Endodermal cell (in vitro differentiated cells): Measurements from ENCODE around the gene FMO1. TPM values are rescaled to one million over a fixed set of nuclear protein-coding genes. Genes with fewer than 3 reads are reported as not detected.

Experiments used
- DNase-seq: peaks from one replicate; pipeline ENCODE4 v3.0.0-alpha.2; 2017
- H3K27ac ChIP-seq: 2 replicates; pipeline ENCODE4 v1.5.1; 2013; ENCODE audit warnings: mild to moderate bottlenecking, low read depth, low read length, moderate library complexity
- H3K27me3 ChIP-seq: 2 replicates; pipeline ENCODE4 v1.6.1; 2013; ENCODE audit warnings: mild to moderate bottlenecking, low read length, moderate library complexity; ENCODE audit not compliant: insufficient read depth, control insufficient read depth, poor library complexity, severe bottlenecking
- H3K36me3 ChIP-seq: 2 replicates; pipeline ENCODE4 v1.7.0; 2013; ENCODE audit warnings: mild to moderate bottlenecking, low read length, moderate library complexity; ENCODE audit not compliant: control insufficient read depth, insufficient read depth
- H3K4me1 ChIP-seq: one replicate; pipeline ENCODE4 v1.7.0; 2013; ENCODE audit warnings: low read length; ENCODE audit not compliant: control insufficient read depth, insufficient read depth
- H3K4me3 ChIP-seq: 2 replicates; pipeline ENCODE4 v1.5.1; 2013; ENCODE audit warnings: mild to moderate bottlenecking, low read length, moderate library complexity
- H3K9ac ChIP-seq: 2 replicates; pipeline ENCODE4 v1.6.1; 2013; ENCODE audit warnings: mild to moderate bottlenecking, low read length, moderate library complexity; ENCODE audit not compliant: poor library complexity, severe bottlenecking; ENCODE audit errors: extremely low read depth
- H3K9me3 ChIP-seq: 2 replicates; pipeline ENCODE4 v1.6.1; 2013; ENCODE audit warnings: mild to moderate bottlenecking, low read length, moderate library complexity; ENCODE audit not compliant: control insufficient read depth
- H3K27ac Mint-ChIP-seq: 2 replicates; pipeline ENCODE4 v1.8.0; 2020; ENCODE audit warnings: mixed read lengths
- H3K27me3 Mint-ChIP-seq: 2 replicates; pipeline ENCODE4 v1.8.0; 2021; ENCODE audit warnings: mild to moderate bottlenecking, mixed read lengths; ENCODE audit not compliant: insufficient read depth
- H3K36me3 Mint-ChIP-seq: 2 replicates; pipeline ENCODE4 v1.8.0; 2020; ENCODE audit warnings: low read depth, mixed read lengths
- H3K4me1 Mint-ChIP-seq: 2 replicates; pipeline ENCODE4 v1.8.0; 2020; ENCODE audit warnings: mixed read lengths
- H3K4me3 Mint-ChIP-seq: 2 replicates; pipeline ENCODE4 v1.8.0; 2020; ENCODE audit warnings: mild to moderate bottlenecking, moderate library complexity, mixed read lengths
- H3K9me3 Mint-ChIP-seq: 2 replicates; pipeline ENCODE4 v1.8.0; 2020; ENCODE audit warnings: mild to moderate bottlenecking, mixed read lengths
- CTCF ChIP-seq: fragments of 200-600 bp; sonication (generic); conservative IDR thresholded peaks from 2 replicates; pipeline ENCODE4 v1.5.0; 2021; ENCODE audit warnings: antibody characterized with exemption, mild to moderate bottlenecking
- WGBS, 2 experiments: methylation state at CpG; one replicate each; pipeline versions ENCODE4 v1.1.5 to v1.1.7; 2013; ENCODE audit warnings: missing lambda C conversion rate in 2 of 2, mixed read lengths in 1 of 2; ENCODE audit not compliant: insufficient coverage in 1 of 2, insufficient read length in 1 of 2; 5-methylcytosine and 5-hydroxymethylcytosine counted together
- total RNA-seq, 2 donors: library from RNA; stranded (reverse); fragmentation: NEBNext Ultra II Directional in 1 of 2; extraction: Animal tissue kit (Norgen Biotek cat#: 25700) in 1 of 2; gene quantifications; 2 replicates in 1 of 2; 3 replicates in 1 of 2; pipeline ENCODE4 v1.2.1, GENCODE V29; 2021

Gene FMO1
- total RNA-seq, 2 donors from 2014 or later = not detected

GRCh38 chr1:171243878-171244277 lies 4.4 kb upstream of the FMO1 start:
- H3K4me1 Mint-ChIP-seq = no peaks in the 10 kb centered on the region
- no peak for TF ChIP-seq CTCF
- DNase-seq = no peak
- H3K4me1 ChIP-seq = no peaks in the 10 kb centered on the region
- H3K36me3 Mint-ChIP-seq = no peaks in the 10 kb centered on the region
- no peaks in the 10 kb centered on the region for H3K9me3 ChIP-seq
- 88 to 89% methylated on average over 2 to 4 of the region's 4 CpGs for WGBS, 2 experiments
- H3K4me3 Mint-ChIP-seq = no peak overlapping the region
- no peaks in the 10 kb centered on the region for H3K27me3 ChIP-seq
- H3K27ac ChIP-seq = no peak overlapping the region
- peaks cover 6% of the 10 kb centered on the region for H3K9me3 Mint-ChIP-seq
- H3K36me3 ChIP-seq = no peaks in the 10 kb centered on the region
- H3K4me3 ChIP-seq = no peak overlapping the region
- no peak overlapping the region for H3K27ac Mint-ChIP-seq
- H3K27me3 Mint-ChIP-seq = peaks cover 15% of the 10 kb centered on the region
- H3K9ac ChIP-seq = no peak overlapping the region

GRCh38 chr1:171245458-171246064 lies 2.7 kb upstream of the FMO1 start:
- H3K4me3 ChIP-seq = no peak overlapping the region
- H3K4me3 Mint-ChIP-seq = no peak overlapping the region
- peaks cover 3% of the 10 kb centered on the region for H3K4me1 Mint-ChIP-seq

GRCh38 chr1:171247501-171247900 lies 793 bp upstream of the FMO1 start:
- Mint-ChIP-seq H3K27ac (no peak overlapping the region), H3K36me3 (no peaks in the 10 kb centered on the region), H3K27me3 (peaks cover 31% of the 10 kb centered on the region), H3K4me3 (no peak overlapping the region), H3K4me1 (peaks cover 11% of the 10 kb centered on the region), H3K9me3 (no peaks in the 10 kb centered on the region)
- H3K9ac ChIP-seq = no peak overlapping the region
- H3K9me3 ChIP-seq = no peaks in the 10 kb centered on the region
- no peaks in the 10 kb centered on the region for H3K36me3 ChIP-seq
- no peak for TF ChIP-seq CTCF
- H3K27me3 ChIP-seq = no peaks in the 10 kb centered on the region
- no peak for DNase-seq
- H3K4me1 ChIP-seq = peaks cover 5% of the 10 kb centered on the region
- H3K4me3 ChIP-seq = no peak overlapping the region
- H3K27ac ChIP-seq = no peak overlapping the region
- WGBS, 2 experiments = 89 to 96% methylated on average over 4 of the region's 4 CpGs

More at GRCh38 chr1:171245458-171246064, 2.7 kb upstream of the FMO1 start:
- Mint-ChIP-seq H3K9me3 (no peaks in the 10 kb centered on the region), H3K27ac (no peak overlapping the region), H3K36me3 (no peaks in the 10 kb centered on the region), H3K27me3 (peaks cover 29% of the 10 kb centered on the region)
- no peaks in the 10 kb centered on the region for H3K27me3 ChIP-seq
- no peaks in the 10 kb centered on the region for H3K36me3 ChIP-seq
- H3K4me1 ChIP-seq = no peaks in the 10 kb centered on the region
- H3K27ac ChIP-seq = no peak overlapping the region
- peak; percentile 68 for DNase-seq
- H3K9me3 ChIP-seq = no peaks in the 10 kb centered on the region
- WGBS, 2 experiments = 26 to 40% methylated on average over 4 to 6 of the region's 6 CpGs
- no peak overlapping the region for H3K9ac ChIP-seq
- peak; percentile 87 for TF ChIP-seq CTCF
